UCSD-AML1 (cell line): Measurements from ENCODE around the gene PRDX3.
"Not testable (repeated sequence)": the region's sequence is repeated elsewhere in the genome, so short reads cannot be mapped to it uniquely, and the experiment has no call there.

ENCODE experiments used
- DNase-seq: peaks from one replicate; lab custom pipeline; 2025; ENCODE audit not compliant: unreplicated experiment; lab: John Stamatoyannopoulos, UW

Gene PRDX3

DNA sequence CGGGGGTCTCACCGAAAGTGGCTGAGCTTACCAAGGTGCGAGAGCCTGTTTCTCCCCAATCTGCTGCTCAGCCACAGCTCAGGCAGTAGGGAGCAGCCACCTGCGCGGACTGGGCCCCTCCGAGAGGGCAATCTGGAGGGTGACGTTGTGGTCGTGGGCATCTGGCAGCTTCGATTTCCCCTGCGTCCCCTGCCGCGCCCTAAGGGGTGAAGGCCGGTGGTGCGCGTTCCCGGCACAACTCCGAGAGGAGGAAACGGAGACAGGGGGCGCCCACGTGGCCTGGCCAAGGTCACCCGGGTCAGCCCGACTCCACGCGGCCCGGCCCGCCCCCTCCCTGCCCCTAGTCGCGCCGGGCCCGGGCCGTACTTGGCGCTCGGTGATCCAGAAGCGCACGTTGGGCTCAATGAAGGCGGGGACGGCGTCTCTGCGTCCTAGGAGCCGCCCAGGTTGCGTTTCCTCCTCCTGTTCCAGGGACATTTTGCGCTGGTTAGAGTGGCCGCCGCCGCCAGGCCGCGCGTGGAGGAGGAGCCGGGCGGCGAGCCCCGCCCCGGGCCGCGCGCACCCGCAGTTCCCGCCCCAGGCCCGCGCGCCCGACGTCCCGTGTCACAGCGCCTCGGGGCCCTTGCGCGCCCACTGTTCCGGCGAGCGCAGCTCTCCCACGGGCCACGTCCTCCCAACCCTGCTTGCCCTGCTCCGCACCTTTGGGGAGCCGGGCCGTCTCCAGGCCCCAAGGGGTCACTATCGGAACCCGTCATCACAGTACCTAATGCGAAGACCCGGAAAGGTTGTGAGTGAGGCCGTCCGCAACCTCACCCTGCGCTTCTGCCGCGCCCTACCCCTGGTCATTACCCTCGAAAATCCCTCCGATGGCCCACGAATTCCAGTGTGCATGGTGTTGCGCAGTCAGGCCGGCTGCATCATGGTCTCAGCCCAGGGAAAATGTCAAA lies 13.2 kb downstream of the PRDX3 start, which contains the start of gene SFXN4:
TSS of gene SFXN4 (minus strand) at position 544 of the 947 bp plus-strand sequence. CDS start at position 477, 67 bp downstream.
- peak; percentile 86 for DNase-seq

DNA sequence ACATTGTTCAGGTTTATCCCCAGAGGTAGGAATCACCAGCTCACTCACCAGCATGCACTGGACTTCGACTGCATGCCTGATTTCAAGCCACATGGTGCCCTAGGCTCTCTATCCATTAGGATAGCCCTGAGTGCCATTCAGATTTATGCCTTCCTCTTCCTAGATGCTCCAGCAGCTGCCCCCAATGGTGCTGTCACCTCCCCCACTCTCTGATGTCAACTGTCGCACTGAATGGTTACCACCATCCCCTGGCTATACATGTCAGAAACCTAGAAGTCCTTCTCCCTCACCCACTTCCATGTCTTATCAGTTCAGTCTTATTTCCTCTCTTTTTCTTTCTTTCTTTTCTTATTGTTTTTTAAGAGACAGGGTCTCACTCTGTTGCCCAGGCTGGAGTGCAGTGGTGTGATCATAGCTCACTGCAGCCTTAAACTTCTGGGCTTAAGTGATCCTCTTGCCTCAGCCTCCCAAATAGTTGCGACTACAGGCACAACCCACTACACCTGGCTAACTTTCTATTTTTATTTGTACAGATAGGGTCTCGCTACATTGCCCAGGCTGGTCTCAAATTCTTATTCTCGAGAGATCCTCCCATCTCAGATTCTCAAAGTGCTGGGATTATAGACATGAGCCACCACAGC lies 16.0 kb downstream of the PRDX3 start:
- DNase-seq: no peak

DNA sequence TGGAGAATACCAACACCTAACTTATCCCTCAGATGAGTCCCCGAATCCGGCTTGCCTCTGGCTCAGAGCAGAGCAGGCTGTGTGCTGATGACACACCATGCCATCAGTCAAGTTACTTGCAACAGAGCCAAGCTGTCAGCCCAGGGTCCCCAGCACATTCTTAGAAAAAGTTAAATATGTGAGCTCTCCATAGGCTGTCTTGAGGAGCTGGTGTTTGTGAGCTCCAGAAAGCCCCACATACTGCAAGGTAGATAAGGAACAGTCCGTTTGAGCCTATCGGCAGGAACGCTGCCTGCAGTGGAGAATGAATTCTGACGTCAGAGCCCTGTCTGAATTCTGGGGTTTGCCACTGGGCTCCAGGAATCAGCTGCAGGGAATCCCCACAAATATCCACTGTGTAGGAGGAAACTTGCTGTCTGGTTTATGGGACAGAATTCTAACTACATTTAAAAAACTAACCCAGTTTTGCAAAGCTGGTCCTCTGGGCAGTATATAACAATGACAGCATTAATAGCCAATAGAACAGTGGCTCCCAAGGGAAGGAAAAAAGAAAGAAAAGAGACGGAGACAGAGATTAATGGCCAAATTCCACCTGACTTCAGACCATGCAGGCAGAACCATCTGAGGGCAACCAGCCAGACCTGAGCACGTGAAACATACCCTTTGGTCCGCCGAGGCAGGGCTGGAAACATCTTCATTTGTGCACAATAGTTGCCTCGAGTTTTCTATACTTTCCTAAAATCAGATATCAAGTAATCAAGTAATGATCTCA lies 16.7 kb downstream of the PRDX3 start:
- DNase-seq: no peak

DNA sequence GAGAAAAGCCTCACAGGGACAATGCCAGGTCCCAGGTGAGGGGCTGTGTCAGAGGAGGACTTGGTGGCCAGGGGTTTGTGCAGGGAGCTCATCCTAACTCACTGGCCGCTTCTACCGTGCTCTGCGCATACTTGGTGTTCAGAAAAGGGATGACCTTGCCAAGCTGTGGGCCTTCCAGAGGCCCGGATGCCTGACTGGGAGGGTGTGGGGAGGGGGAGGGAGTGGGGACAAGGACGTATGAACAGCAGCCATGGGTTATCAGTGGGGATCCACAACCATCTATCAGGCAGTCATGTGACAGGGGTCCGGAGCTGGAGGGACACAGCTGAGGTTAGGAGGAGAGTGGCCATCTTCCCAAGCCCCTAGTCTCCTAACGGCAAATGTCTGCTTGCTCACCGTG lies 19.3 kb downstream of the PRDX3 start:
- DNase-seq: no peak

DNA sequence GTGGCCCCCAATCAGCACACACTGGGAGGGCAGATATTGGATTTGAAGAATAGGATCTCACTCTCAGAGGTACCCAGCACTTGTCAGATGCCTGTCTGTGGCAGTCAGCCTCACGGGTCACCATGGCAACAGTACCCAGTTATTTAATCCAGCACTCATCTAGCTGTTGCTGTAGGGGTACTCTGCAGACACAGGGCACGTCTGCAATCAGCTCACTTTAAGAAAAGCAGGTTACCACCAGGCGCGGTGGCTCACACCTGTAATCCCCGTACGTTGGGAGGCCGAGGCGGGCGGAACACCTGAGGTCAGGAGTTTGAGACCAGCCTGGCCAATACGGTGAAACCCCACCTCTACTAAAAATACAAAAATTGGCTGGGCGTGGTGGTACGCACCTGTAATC lies 25.0 kb downstream of the PRDX3 start:
- no peak for DNase-seq

DNA sequence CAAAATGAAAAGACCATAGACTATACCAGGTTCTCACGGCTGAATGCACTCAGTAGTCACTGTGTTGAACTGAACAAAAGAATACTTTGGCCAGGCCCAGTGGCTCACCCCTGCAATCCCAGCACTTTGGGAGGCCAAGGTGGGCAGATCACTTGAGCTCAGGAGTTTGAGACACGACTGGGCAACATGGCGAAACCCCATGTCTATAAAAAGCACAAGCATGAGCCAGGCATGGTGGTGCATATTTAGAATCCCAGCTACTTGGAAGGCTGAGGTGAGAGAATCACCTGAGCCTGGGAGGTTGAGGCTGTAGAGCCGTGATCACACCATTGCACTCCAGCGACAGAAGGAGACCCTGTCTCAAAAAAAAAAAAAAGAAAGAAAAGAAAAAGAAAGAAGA lies 25.6 kb downstream of the PRDX3 start:
- no peak for DNase-seq

DNA sequence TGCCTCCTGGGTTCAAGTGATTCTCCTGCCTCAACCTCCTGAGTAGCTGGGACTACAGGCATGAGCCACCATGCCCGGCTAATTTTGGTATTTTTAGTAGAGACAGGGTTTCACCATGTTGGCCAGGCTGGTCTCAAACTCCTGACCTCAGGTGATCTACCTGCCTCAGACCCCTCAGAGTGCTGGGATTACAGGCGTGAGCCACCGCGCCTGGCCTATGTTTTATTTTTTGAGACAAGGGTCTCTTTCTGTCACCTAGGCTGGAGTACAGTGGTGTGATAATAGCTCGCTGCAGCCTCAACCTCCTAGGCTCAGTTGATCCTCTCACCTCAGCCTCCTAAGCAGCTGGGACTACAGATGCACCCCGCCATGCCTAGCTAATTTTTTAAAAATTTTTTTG lies 27.0 kb downstream of the PRDX3 start:
- not testable (repeated sequence) for DNase-seq

DNA sequence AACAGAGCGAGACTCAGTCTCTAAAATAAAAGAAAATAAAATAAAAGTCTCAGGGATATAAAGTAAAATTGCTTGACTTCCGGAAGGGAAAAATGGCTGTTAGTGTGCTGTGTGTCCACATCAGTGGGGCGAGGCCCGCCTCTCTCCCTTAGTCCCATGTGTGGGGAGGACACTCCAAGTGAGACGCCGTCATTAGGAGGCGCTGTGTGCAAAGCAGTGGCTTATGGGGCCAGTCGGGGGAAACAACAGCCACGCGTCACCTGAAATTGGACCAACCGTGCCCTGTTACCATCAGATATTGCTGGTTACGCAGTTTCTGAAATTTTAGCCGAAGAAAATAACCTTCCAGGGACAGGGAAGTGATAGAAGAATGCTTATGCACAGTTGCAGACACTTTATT lies 28.9 kb downstream of the PRDX3 start:
- DNase-seq: no peak

DNA sequence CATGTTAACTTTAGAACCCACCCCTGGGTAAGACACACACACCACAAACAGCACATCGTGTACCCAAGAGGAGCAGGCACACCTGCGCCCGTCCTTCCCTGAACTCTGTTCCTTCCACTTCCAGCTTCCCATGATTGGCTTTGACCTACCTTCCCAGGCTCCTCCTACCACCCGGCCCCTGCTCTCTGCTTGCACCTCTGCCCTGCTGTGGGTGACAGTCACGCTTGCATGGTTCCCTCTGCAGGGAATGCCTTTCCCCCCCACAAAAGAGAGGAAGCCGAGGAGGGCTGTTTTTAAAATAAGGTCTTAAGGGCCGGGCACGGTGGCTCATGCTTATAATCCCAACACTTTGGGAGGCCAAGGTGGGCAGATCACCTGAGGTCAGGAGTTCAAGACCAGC lies 29.5 kb downstream of the PRDX3 start:
- DNase-seq: no peak

DNA sequence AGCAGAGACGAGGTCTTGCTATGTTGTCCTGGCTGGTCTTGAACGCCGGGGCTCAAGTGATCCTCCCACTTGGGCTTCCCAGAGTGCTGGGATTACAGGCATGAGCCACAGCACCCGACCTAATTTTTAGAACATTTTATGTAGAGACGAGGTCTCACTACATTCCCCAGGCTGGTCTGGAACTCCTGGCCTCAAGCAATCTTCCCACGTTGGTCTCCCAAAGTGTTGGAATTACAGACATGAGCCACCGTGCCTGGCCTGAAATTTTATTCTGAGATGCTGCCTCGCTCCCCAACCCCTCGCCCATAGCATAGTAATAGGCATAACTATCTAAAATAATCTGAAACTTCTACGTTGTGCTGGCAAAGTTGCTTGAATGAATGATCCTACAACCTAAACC lies 35.0 kb downstream of the PRDX3 start:
- DNase-seq: no peak

DNA sequence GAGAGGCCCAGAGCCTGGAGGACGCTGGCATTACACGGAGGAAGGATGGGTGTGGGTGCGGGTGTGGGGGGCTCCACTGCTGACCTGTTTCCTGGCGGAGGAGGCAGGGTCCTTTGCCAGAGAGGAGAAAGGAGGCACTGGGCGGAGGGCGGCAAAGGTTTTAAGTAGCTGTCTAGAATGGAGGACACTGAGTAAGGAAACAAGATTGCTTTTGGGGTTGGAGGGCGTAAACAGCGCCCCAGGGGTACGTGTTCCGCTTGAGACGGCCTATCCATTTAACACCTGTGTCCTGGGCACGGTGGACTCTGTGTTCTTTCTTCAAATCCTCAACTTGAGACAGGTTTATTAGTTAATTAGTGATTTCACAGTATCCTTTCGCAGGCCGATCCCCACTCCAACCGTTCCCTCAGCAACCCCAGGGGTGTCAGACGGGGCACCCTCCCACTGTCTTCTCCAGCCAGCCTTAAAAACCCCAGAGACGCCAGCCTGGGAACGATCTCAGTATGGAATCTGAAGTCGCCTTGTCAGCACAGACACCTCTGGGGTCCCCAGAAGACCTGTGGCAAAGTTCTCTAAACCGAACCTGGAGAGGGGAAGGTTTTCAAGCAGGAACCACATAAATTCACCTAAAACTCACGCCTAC lies 37.9 kb downstream of the PRDX3 start:
- no peak for DNase-seq

DNA sequence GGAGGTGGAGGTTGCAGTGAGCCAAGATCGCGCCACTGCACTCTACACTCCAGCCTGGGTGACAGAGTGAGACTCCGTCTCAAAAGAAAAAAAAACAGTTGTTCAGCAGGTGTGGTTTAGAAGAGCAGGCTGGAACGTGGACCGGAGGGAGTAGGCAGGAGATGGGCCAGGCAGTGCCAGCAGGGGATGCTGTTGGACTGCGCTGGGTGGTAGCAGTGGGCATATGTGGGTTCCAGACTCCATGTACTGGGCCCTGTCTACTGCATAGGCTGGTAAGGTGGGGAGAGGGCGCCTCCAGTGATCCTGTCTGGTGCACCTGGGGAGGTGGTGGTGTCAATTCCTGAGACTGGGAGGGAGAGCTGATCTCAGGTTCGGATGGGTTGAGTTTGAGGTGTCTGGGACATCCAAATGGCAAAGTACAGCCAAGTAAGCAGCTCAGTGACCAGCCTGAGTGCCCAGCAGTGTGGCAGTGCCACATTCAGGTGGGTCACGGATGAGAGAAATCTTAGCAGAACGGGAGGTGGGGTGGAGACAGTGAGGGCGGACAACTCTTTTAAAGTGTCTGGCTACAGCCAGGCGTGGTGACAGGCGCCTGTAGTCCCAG lies 39.0 kb downstream of the PRDX3 start:
- DNase-seq: peak; percentile 61

DNA sequence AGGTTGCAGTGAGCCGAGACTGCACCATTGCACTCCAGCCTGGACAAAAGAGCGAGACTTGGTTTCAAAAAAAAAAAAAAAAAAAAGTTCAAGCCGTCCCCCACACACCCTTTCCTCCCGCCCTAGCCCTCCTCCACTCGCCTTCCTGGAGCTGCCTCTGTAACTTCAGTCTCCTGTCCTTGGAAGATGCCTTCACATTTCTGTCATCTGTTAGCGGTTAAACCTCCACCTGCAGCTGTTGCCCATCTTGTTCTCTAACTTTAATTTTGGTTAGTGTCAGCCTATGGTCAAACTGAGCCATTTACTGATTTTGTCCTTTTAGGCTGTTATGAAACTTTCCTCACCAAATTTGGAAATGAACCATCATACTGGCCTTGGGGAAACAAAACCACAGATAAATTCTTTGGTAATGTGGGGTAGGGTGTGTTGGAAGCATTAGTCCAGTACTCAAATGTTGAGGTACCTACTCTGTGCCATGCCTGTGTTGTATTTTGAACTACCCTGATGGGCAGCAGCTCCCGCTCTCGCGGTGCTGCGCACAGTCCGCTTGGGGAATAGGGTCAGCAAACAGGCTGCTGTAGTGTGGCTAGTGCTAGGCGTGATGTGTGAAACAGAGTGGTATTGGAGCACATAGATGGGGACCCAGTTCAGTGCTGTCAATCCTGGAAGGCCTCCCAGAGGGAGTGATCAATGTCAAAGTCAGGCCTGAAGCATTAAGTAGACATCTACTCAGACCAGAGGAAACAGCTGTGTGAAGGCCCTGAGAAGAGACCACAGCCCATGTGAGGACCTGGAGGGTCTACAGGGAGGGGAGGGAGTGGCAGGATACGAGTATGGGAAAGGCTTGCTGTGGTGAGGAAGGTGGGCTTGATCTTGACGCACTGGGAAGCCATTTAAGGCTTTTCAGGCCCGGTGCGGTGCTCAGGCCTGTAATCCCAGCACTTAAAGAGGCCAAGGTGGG lies 40.0 kb downstream of the PRDX3 start:
- DNase-seq: no peak

DNA sequence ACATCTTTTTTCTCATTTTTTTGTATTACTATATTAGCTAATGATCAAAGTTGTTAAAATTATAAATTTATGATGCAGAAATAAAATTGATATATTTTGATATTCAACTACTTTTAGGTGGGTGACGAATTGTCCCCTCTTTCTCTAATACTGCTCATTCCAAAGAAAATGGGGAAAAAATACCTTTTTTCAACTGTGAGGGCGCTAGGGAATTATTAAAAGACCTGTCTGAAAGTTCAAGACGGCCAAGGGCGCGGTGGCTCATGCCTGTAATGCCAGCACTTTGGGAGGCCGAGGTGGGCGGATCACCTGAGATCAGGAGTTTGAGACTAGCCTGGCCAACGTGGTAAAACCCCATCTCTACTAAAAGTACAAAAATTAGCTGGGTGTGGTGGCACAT lies 40.7 kb downstream of the PRDX3 start:
- not testable (repeated sequence) for DNase-seq

DNA sequence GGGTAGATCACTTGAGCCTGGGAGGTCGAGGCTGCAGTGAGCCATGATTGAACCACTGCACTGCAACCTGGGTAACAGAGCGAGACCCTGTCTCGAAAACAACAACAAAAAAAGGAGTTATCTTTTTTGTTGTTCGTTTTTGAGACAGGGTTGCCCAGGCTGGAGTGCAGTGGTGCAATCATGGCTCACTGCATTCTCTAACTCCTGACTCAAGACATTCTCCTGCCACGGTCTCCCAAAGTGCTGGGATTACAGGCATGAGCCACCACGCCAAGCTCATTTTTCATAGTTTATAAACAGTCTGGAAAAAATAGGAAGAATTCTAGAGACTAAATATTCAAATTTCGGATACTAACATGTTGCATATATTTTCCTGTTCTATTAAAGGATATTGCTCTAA lies 42.5 kb downstream of the PRDX3 start:
- DNase-seq: no peak

DNA sequence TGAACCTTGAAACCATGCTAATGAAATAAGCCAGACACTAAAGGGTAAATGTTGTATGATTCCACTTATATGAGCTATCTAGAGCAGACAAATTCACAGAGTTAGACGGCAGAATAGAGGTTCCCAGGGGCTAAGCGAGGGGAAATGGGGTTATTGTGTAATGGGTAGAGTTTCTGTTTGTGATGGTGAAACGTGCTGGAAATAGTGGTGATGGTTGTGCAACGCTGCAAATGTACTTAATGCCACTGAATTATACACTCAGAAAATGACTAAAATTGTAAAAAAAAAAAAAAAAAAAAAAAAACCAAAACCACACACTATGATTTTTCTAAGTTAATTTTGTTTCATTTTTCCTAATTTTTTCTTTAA lies 43.1 kb downstream of the PRDX3 start:
- no peak for DNase-seq

DNA sequence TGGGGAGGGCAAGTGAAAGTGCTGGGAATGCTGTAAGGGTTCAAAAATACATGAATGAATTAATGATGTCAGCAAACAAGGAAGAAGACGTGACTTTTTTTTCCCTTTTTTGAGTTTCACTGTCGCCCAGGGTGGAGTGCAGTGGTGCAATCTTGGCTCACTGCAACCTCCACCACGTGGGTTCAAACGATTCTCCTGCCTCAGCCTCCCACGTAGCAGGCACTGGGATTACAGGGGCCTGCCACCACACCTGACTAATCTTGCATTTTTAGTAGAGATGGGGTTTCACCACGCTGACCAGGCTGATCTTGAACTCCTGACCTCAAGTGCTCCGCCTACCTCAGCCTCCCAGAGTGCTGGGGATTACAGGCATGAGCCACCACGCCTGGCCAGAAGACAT lies 44.7 kb downstream of the PRDX3 start:
- no peak for DNase-seq

DNA sequence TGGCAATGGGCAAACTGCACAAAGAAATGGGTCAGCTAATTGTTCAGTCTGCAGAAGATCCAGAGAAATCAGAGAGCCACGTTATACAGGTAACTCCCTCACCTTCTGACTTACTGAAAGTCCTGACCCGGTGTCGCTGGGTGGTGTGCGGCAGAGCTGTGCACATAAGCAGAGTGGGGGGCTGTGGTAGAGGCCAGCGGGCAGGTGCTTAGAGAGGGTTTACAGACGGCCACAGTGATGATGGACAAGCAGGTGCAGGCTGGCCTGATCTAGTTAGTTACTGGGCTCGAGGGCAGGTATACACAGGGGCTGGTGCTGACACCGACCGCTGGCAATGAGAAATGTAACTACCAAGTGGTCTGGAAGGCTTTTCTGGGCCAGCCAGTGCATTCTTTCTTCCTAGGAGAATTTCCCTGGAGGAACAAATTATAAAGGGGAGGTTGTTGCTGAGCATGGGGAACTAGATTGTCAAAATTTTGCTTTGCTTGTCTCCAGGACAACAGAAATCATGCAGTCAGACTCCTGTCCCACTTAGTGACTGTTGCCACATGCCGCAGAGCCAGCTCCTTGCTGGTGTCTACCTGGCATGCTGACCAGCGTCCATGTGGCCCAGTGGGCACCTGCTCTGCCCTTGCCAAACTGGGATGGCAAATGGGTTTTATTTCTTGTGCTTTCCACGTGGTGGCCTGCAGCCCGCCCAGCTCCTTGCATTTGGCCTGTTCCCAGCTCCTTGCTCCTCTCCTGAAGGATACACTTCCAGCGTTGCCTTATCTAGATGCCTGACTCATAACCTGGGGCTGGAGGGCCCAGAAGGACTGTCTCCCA lies 45.9 kb downstream of the PRDX3 start:
- DNase-seq: no peak
